IPS-18a (cell line): Measurements from ENCODE around the gene COMMD1.
"Not testable (repeated sequence)": the region's sequence is repeated elsewhere in the genome, so short reads cannot be mapped to it uniquely, and the experiment has no call there.

Experiments used
- H3K27ac ChIP-seq: one replicate; pipeline ENCODE4 v1.5.1; 2013; ENCODE audit warnings: low read length
- H3K27me3 ChIP-seq: one replicate; pipeline ENCODE4 v1.6.1; 2013; ENCODE audit warnings: mild to moderate bottlenecking, low read length; ENCODE audit not compliant: control insufficient read depth, insufficient read depth
- H3K36me3 ChIP-seq: one replicate; pipeline ENCODE4 v1.6.1; 2013; ENCODE audit warnings: low read depth, low read length; ENCODE audit not compliant: control insufficient read depth
- H3K4me1 ChIP-seq: one replicate; pipeline ENCODE4 v1.6.1; 2013; ENCODE audit warnings: low read depth, low read length; ENCODE audit not compliant: control insufficient read depth
- H3K4me3 ChIP-seq: one replicate; pipeline ENCODE4 v1.5.1; 2013; ENCODE audit warnings: low read length
- H3K9ac ChIP-seq: one replicate; pipeline ENCODE4 v1.6.1; 2013; ENCODE audit warnings: mild to moderate bottlenecking, low read length, moderate library complexity
- H3K9me3 ChIP-seq: one replicate; pipeline ENCODE4 v1.6.1; 2013; ENCODE audit warnings: low read depth, low read length; ENCODE audit not compliant: control insufficient read depth

COMMD1 gene

DNA sequence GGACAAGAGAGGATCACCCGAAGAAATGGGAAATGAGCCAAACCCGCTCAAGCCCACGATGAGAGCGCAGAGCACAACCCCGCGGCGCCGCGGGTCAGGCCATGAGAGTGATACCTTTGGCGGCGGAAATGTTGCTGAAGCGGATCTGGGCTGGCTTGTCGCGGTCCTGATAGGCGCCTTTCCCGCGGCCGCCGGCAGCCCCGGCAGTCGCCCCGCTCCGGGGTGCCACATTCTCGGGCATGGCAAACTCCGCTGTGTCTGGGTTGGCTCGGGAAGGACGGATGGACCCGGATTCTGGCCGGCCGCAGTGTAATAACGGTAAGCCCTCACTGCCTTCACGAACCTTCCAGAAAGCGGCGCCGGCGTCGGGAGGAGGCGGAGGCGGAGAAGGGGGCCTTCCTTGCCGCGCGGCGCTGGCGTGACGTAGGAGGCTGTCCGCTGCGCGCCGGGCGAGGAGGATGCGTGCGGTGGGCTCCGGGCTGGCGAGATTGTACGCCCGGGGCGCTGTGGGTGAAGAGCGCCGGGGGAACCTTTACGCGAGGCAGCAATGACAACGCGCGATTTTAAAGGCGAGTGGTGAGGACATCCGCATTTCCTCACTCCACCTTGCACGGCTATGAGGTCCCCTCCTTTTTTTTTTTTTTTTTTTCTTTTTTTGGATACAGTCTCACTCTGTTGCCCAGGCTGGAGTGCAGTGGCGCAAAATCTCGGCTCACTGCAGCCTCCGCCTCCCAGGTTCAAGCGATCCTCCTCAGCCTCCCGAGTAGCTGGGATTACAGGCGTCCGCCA is 17.0 kb upstream of the COMMD1 start, which contains the start of gene CCT4:
Gene CCT4 (minus strand): TSS at position 390 of the 789 bp plus-strand sequence. CDS start 149 bp downstream, at position 241.
- Histone ChIP-seq H3K27ac (peak within 1 kb of the TSS; percentile 98), H3K4me3 (peak within 1 kb of the TSS; percentile 100), H3K27me3 (no peaks in the 10 kb centered on the region), H3K9me3 (no peaks in the 10 kb centered on the region), H3K36me3 (peaks cover 19% of the 10 kb centered on the region), H3K4me1 (no peaks in the 10 kb centered on the region), H3K9ac (peak within 1 kb of the TSS; percentile 100)

DNA sequence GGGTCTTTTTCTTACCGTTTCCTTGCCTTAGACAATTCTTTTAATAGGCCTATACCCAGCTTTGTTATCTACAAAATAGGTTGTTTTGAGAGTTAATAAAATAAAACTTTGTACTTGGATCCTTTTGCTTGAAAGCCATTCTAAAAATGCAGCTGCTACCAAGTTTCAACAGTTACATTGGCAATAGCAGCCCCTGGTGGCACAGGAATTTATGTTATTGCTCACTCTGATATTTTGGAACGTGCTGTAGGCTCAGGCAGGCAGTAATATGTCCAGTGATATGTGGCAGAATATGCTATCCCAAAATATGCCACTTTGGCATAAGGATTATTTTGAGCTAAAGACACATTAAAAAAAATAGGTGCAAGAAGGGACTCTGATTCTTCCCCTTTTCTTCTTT is 6.7 kb upstream of the COMMD1 start:
- Histone ChIP-seq H3K4me1 (no peaks in the 10 kb centered on the region), H3K27ac (no peak overlapping the region), H3K36me3 (no peaks in the 10 kb centered on the region), H3K27me3 (no peaks in the 10 kb centered on the region), H3K9ac (no peak overlapping the region), H3K4me3 (no peak overlapping the region), H3K9me3 (no peaks in the 10 kb centered on the region)

DNA sequence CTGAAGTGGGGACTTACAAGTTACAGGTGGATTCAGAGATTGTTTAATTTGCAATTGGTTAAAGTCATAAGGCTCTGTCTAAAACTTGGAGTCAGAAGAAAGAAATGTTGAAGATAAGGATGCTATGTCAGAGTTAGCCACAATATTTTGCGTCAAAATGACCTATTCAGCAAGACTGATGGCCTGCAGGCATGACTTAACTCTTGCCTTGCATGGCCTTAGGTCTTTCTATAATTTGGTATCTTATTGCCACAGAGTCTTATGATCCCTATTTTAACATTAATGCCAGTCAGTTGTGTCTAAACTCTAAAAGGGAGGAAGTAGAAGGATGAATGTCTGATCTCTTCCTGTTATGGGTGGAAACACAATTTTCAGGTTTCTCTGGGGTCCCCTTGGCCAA is 5.2 kb upstream of the COMMD1 start:
- Histone ChIP-seq H3K9me3 (no peaks in the 10 kb centered on the region), H3K36me3 (no peaks in the 10 kb centered on the region), H3K4me1 (no peaks in the 10 kb centered on the region), H3K27ac (no peak overlapping the region), H3K27me3 (no peaks in the 10 kb centered on the region), H3K9ac (no peak overlapping the region), H3K4me3 (no peak overlapping the region)

DNA sequence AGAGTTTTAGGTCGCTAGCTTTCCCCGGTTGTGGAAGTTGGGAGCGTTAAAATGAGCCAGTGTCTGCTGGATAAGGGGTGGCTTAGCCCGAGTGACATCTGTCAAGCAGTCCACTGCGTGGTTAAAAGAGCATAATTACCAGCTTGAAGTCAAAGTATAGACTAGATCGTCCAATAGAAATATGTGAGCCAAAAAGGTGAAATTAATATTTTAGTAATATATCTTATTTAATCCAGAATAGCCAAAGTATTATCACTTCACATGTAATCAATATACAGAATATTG is 654 bp downstream of the COMMD1 start:
- Histone ChIP-seq H3K4me3 (peak overlapping the region; percentile 97), H3K27me3 (no peaks in the 10 kb centered on the region), H3K9me3 (no peaks in the 10 kb centered on the region), H3K4me1 (no peaks in the 10 kb centered on the region), H3K36me3 (no peaks in the 10 kb centered on the region), H3K9ac (peak overlapping the region; percentile 84), H3K27ac (no peak overlapping the region)

DNA sequence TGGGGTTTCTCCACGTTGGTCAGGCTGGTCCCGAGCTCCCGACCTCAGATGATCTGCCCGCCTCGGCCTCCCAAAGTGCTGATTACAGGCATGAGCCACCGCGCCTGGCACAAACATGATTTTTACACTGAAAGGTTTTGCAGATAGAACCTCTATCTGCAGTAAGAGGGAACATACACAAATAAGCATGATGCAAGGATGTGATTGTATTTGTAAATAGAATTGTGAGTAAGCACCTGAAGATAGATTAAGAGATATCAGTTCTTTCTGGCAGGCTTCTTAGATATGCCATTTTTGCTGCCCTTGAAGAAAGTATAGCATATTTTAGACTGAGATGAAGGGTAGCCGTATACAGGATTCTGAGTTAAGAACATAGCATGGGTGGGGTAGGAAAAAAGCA is 3.6 kb downstream of the COMMD1 start:
- no peaks in the 10 kb centered on the region for H3K4me1 ChIP-seq
- H3K27ac ChIP-seq: no peak overlapping the region
- H3K4me3 ChIP-seq: no peak overlapping the region
- H3K36me3 ChIP-seq: no peaks in the 10 kb centered on the region
- no peaks in the 10 kb centered on the region for H3K27me3 ChIP-seq
- no peak overlapping the region for H3K9ac ChIP-seq
- no peaks in the 10 kb centered on the region for H3K9me3 ChIP-seq

DNA sequence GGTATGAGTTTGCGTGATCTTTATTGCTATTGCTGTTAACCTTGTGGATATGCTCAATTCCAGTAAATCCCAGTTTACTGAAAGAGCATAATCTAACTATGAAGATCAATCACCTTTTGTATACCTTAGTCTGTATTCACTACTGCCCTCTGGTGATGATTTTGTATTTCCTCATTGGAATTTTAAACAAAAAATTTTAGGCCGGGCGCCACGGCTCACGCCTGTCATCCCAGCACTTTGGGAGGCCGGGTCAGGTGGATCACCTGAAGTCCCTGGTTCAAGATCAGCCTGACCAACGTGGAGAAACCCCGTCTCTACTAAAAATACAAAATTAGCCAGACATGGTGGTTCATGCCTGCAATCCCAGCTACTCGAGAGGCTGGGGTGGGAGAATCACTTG is 5.1 kb downstream of the COMMD1 start:
- Histone ChIP-seq H3K36me3 (no peaks in the 10 kb centered on the region), H3K27me3 (no peaks in the 10 kb centered on the region), H3K9ac (no peak overlapping the region), H3K27ac (no peak overlapping the region), H3K9me3 (no peaks in the 10 kb centered on the region), H3K4me3 (no peak overlapping the region), H3K4me1 (no peaks in the 10 kb centered on the region)

DNA sequence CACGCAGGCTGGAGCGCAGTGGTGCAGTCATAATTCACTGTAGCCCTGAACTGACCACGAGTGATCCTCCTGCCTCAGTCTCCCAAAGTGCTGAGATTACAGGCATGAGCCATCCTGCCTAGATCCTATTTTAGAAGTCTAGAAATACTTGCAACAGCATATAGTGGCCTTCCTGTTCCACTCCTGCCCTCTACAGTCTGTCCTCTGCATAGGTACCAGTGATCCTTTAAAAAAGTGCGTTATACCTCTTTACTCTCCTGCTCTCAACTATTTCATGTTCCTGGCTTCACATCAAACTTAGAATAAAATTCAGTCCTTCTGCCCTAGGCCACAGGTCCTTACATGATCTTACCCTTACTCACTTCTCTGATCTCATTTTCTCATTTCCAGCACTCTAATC is 6.0 kb downstream of the COMMD1 start:
- no peak overlapping the region for H3K4me3 ChIP-seq
- no peaks in the 10 kb centered on the region for H3K27me3 ChIP-seq
- H3K36me3 ChIP-seq: no peaks in the 10 kb centered on the region
- H3K4me1 ChIP-seq: no peaks in the 10 kb centered on the region
- no peak overlapping the region for H3K27ac ChIP-seq
- no peaks in the 10 kb centered on the region for H3K9me3 ChIP-seq
- H3K9ac ChIP-seq: no peak overlapping the region

DNA sequence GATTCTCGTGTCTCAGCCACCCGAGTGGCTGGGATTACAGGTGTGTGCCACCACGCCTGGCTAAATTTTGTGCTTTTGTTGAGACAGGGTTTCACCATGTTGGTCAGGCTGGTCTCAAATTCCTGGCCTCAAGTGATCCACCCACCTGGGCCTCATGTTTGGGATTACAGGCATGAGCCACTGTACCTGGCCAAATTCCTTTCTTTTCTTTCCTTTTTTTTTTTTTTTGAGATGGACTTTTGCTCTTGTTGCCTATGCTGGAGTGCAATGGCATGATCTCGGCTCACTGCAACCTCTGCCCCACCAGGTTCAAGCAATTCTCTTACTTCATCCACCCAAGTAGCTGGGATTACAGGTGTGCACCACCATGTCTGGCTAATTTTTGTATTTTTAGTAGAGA is 9.3 kb downstream of the COMMD1 start:
- H3K4me3 ChIP-seq, H3K9ac ChIP-seq, H3K27me3 ChIP-seq, H3K9me3 ChIP-seq, H3K4me1 ChIP-seq, H3K36me3 ChIP-seq, H3K27ac ChIP-seq: not testable (repeated sequence)

DNA sequence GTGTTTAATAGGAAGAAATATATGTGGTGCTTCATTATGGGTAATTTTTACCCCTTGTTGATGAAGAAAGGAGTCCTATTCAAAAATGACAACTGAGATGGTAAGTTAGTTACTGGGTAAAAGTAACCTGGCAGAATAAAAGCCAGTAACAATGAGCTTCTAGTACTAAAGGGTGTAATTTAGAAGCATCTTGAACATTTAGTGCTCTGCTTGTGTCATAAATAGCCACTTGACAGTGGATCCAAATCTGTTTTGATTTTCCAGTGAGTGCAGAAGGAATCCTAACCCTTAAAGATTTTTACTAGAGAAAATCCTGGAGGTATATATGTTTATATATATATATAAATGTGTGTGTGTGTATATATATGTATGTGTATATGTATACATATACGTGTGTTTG is 15.1 kb downstream of the COMMD1 start:
- H3K36me3 ChIP-seq: no peaks in the 10 kb centered on the region
- H3K9me3 ChIP-seq: no peaks in the 10 kb centered on the region
- H3K27me3 ChIP-seq: no peaks in the 10 kb centered on the region
- no peak overlapping the region for H3K9ac ChIP-seq
- no peak overlapping the region for H3K27ac ChIP-seq
- H3K4me3 ChIP-seq: no peak overlapping the region
- peaks cover 7% of the 10 kb centered on the region for H3K4me1 ChIP-seq

DNA sequence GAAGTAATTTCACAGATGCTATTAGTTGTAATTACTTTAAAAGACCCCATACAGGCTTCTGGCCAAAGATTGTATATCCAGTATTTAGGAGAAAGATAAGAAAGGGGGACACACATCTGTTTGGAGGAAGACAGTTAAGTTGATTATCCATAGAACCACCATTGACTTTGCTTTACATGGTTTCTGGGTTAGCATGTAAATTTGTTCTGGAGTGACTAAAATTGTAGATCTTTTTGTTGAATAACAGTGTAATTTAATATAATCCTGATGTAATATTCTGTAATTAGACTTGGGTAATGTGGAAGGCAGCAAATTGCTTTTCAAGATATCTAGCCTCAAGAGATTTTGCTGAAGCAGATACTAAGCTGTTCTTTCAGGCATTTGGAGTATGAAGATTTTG is 17.2 kb downstream of the COMMD1 start:
- no peak overlapping the region for H3K27ac ChIP-seq
- H3K9ac ChIP-seq: no peak overlapping the region
- H3K27me3 ChIP-seq: no peaks in the 10 kb centered on the region
- no peak overlapping the region for H3K4me3 ChIP-seq
- H3K36me3 ChIP-seq: no peaks in the 10 kb centered on the region
- H3K4me1 ChIP-seq: peaks cover 21% of the 10 kb centered on the region
- no peaks in the 10 kb centered on the region for H3K9me3 ChIP-seq

DNA sequence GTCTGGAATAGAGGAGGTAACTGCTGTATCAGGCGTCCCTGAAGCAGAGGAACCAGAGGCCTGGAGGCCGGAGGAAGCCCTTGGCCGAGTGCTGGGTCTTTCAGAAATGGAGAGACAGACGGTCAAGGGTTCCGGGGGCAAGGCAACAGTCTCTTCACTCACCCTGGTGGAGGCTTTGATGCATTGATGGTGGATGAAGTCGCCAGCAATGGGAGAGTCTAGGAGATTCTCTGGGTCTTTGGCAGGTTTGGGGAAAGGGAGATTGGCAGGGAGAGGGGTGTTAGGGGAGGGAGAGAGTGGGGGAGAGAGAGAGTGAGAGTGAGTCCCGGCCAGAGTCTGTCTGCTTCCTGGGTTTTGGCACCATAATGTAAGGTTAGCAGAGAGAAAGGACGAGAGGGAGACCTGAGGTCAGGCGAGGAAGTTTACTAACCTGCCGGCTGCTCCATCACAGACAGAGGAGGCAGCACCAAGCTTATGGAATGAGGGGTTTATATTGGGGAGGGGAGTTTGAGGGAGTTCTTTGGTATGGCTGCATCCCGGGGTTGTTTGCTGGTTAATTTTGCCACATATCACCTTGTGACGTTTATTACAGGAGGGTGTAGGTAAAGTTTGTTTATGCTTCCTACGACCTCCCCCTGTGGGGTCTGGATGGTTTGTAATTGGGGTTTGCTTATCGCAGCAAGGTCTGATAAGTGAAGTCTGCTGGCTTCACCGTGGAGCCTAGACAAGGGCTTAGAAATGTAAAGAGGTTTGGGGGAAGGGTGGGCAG is 19.6 kb downstream of the COMMD1 start:
- Histone ChIP-seq H3K4me1 (peaks cover 26% of the 10 kb centered on the region), H3K36me3 (no peaks in the 10 kb centered on the region), H3K4me3 (no peak overlapping the region), H3K9me3 (no peaks in the 10 kb centered on the region), H3K27ac (no peak overlapping the region), H3K27me3 (no peaks in the 10 kb centered on the region), H3K9ac (no peak overlapping the region)
